ENCODE results near the gene MYO1D.

GRCh38 chr17:32460054-32460453 is 416.9 kb downstream of the MYO1D start:
- no peak for TF ChIP-seq CTCF (IDR thresholded peaks at IDR 0.05)
- TF ChIP-seq EZH2 (IDR thresholded peaks at IDR 0.05; ENCODE audit: borderline replicate concordance, insufficient read depth, low read depth, low read length, poor library complexity, severe bottlenecking): no peak
